Measurements from ENCODE around the gene PAX7. TPM values are rescaled to one million over a fixed set of nuclear protein-coding genes. Genes with fewer than 3 reads are reported as not detected.

Gene PAX7
- total RNA-seq, 1 experiment from 2014 or later, result 0.15 TPM

GRCh38 chr1:18646786-18647410, 16.3 kb downstream of the PAX7 start:
- WGBS (ENCODE audit: extremely low coverage, insufficient read length, low lambda C conversion rate), result no CpG with 5 or more reads among the region's 48 CpGs
- H3K56ac ChIP-seq (ENCODE audit: insufficient read length, low read depth, low read length), result no peak overlapping the region
- H3K36me3 Mint-ChIP-seq (ENCODE audit: insufficient read depth in 1 of 3, low read depth in 3 of 3), result no peaks in the 10 kb centered on the region; a peak in 1 of 7 replicates
- H2AFZ ChIP-seq (ENCODE audit: low read length), result no peak overlapping the region
- no peak for TF ChIP-seq CTCF (conservative IDR thresholded peaks at IDR 0.05)
- no peak overlapping the region for H3K14ac ChIP-seq (ENCODE audit: insufficient read depth, low read length)
- H3K23ac ChIP-seq (ENCODE audit: insufficient read length, low read depth, low read length), result no peak overlapping the region
- H3K9me3 Mint-ChIP-seq, result peaks cover 0 to 12% of the 10 kb centered on the region in 2 experiments; a peak in 4 of 5 replicates
- H3K27me3 Mint-ChIP-seq (ENCODE audit: low read depth), result peaks cover 99% of the 10 kb centered on the region
- H4K5ac ChIP-seq (ENCODE audit: insufficient read length, low read depth, low read length), result no peak overlapping the region
- no peak overlapping the region for H2BK15ac ChIP-seq (ENCODE audit: low read depth, low read length)
- H2BK5ac ChIP-seq (ENCODE audit: insufficient read length, low read length), result no peak overlapping the region
- H3K27me3 ChIP-seq (ENCODE audit: insufficient read depth, low read length), result peaks cover 79% of the 10 kb centered on the region
- H3K27ac ChIP-seq (ENCODE audit: insufficient read length, low read depth, low read length), result no peak overlapping the region
- no peak overlapping the region for H3T11ph ChIP-seq (ENCODE audit: low read length)
- no peak overlapping the region for H2BK12ac ChIP-seq (ENCODE audit: insufficient read length, low read depth, low read length)
- H2AK5ac ChIP-seq (ENCODE audit: insufficient read length, low read length), result no peak overlapping the region
- H3K9me3 ChIP-seq (ENCODE audit: control insufficient read depth, low read depth, low read length), result no peaks in the 10 kb centered on the region
- H4K8ac ChIP-seq (replicated peaks; ENCODE audit: insufficient read length, low read depth, low read length), result no peak overlapping the region
- H3K4ac ChIP-seq (ENCODE audit: low read depth, low read length), result no peak overlapping the region
- peak overlapping the region; percentile 36 for H3K4me2 ChIP-seq (ENCODE audit: insufficient read depth, insufficient read length, low read length)
- H4K91ac ChIP-seq (ENCODE audit: insufficient read length, low read depth, low read length), result no peak overlapping the region
- H3K4me1 ChIP-seq (ENCODE audit: insufficient read depth, low read length), result peaks cover 12% of the 10 kb centered on the region; the same call in 1 of the 2 replicates
- no peaks in the 10 kb centered on the region for H3K79me2 ChIP-seq (ENCODE audit: insufficient read depth, low read length)
- no peak overlapping the region for H2BK120ac ChIP-seq (ENCODE audit: low read depth, low read length, poor library complexity, severe bottlenecking)
- no peak overlapping the region for H3K9ac ChIP-seq (ENCODE audit: extremely low read depth, insufficient read length, low read length)
- no peaks in the 10 kb centered on the region for H3K79me1 ChIP-seq (ENCODE audit: insufficient read depth, low read depth, low read length, poor library complexity, severe bottlenecking)
- peaks cover 3% of the 10 kb centered on the region for H3K23me2 ChIP-seq (ENCODE audit: insufficient read length, low read depth, low read length, poor library complexity, severe bottlenecking)
- DNase-seq, result peak; percentile 67
- H4K20me1 ChIP-seq (ENCODE audit: control insufficient read depth, insufficient read depth, insufficient read length), result peaks cover 3% of the 10 kb centered on the region
- peak overlapping the region in 1 of 2 experiments; percentile 73; a peak in 3 of 5 replicates for H3K4me3 Mint-ChIP-seq
- peaks cover 50 to 77% of the 10 kb centered on the region in 2 experiments for H3K4me1 Mint-ChIP-seq
- no peak overlapping the region for H3K27ac Mint-ChIP-seq
- no peak overlapping the region for H3K18ac ChIP-seq (ENCODE audit: insufficient read length, low read depth, low read length)
- H2BK20ac ChIP-seq (ENCODE audit: low read depth, low read length, poor library complexity, severe bottlenecking), result no peak overlapping the region

All from H9 (cell line).